ENCODE results near the gene NECTIN4.

DNA sequence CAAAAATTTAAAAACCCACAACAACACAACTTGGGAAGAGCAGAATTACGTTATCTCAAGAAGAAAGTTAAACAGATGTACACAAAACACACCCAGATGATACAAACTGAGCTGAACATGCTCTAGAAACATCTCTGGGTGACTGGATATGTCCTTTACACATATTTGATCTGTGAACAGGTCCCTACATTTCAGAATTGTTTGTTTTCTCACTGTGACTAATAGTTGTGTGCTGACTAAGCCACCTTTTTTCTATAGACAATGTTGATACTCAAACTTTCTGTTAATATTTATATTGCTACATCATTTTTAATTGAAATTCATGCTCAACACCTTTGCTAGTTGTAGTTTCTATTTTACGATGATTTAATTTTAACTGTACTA lies 67.4 kb downstream of the NECTIN4 start:
- TF ChIP-seq RFX5 (IDR thresholded peaks at IDR 0.05; ENCODE audit: low read length), result no peak
- no peak for TF ChIP-seq TAF1 (IDR thresholded peaks at IDR 0.05; ENCODE audit: borderline replicate concordance, low read depth, low read length)
- TF ChIP-seq, protein P1, sequence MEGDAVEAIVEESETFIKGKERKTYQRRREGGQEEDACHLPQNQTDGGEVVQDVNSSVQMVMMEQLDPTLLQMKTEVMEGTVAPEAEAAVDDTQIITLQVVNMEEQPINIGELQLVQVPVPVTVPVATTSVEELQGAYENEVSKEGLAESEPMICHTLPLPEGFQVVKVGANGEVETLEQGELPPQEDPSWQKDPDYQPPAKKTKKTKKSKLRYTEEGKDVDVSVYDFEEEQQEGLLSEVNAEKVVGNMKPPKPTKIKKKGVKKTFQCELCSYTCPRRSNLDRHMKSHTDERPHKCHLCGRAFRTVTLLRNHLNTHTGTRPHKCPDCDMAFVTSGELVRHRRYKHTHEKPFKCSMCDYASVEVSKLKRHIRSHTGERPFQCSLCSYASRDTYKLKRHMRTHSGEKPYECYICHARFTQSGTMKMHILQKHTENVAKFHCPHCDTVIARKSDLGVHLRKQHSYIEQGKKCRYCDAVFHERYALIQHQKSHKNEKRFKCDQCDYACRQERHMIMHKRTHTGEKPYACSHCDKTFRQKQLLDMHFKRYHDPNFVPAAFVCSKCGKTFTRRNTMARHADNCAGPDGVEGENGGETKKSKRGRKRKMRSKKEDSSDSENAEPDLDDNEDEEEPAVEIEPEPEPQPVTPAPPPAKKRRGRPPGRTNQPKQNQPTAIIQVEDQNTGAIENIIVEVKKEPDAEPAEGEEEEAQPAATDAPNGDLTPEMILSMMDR (IDR thresholded peaks at IDR 0.05), result no peak
- TF ChIP-seq, protein P2, sequence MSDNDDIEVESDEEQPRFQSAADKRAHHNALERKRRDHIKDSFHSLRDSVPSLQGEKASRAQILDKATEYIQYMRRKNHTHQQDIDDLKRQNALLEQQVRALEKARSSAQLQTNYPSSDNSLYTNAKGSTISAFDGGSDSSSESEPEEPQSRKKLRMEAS (IDR thresholded peaks at IDR 0.05; ENCODE audit: low read depth), result no peak
- TF ChIP-seq EP300 (IDR thresholded peaks at IDR 0.05; ENCODE audit: borderline replicate concordance in 1 of 2, low read depth in 1 of 2, low read length in 1 of 2), result no peak
- TF ChIP-seq EZH2phosphoT487 (IDR thresholded peaks at IDR 0.05; ENCODE audit: borderline replicate concordance, low read depth), result no peak
- TF ChIP-seq GATA2 (CRISPR knock-in tag; IDR thresholded peaks at IDR 0.05), result no peak
- TF ChIP-seq SIN3A (IDR thresholded peaks at IDR 0.05; ENCODE audit: borderline replicate concordance, low read depth, low read length), result no peak
- no peak for TF ChIP-seq POLR2AphosphoS5 (IDR thresholded peaks at IDR 0.05; ENCODE audit: low read depth, low read length)

Measured in SK-N-SH (cell line).